WTC11 (cell line): ENCODE measurements around the gene SBF1. TPM values are rescaled to one million over a fixed set of nuclear protein-coding genes. Genes with fewer than 3 reads are reported as not detected.

Experiments
- ATAC-seq: fragments of 200-7000 bp; cut with Tn5 transposase; 2 replicates; pipeline ENCODE4 v1.10.0; 2021; ENCODE audit warnings: mild to moderate bottlenecking, moderate library complexity
- CTCF ChIA-PET: fragments of 300-600 bp; sonication (Branson Sonifier 250); formaldehyde crosslinking; loops from one replicate; lab custom pipeline; 2021; ENCODE audit warnings: antibody characterized with exemption; lab: Charles Lee
- POLR2A ChIA-PET: fragments of 350-600 bp; sonication (Branson Sonifier 250); formaldehyde crosslinking; loops from one replicate; lab custom pipeline; 2021; ENCODE audit warnings: antibody characterized with exemption; lab: Charles Lee
- DNase-seq: peaks from one replicate; pipeline ENCODE4 v3.0.0; 2021; ENCODE audit warnings: low spot score
- H3K27ac Mint-ChIP-seq: 2 replicates; pipeline ENCODE4 v1.8.0; 2021; ENCODE audit warnings: mixed read lengths
- H3K27me3 Mint-ChIP-seq: 2 replicates; pipeline ENCODE4 v1.8.0; 2021; ENCODE audit warnings: low read depth, mild to moderate bottlenecking, moderate library complexity, mixed read lengths
- H3K36me3 Mint-ChIP-seq: 2 replicates; pipeline ENCODE4 v1.8.0; 2021; ENCODE audit warnings: mixed read lengths
- H3K4me1 Mint-ChIP-seq: 2 replicates; pipeline ENCODE4 v1.8.0; 2022; ENCODE audit warnings: mixed read lengths
- H3K4me3 Mint-ChIP-seq: 2 replicates; pipeline ENCODE4 v1.8.0; 2021; ENCODE audit warnings: mild to moderate bottlenecking, moderate library complexity, mixed read lengths
- H3K9me3 Mint-ChIP-seq: 2 replicates; pipeline ENCODE4 v1.8.0; 2021; ENCODE audit warnings: mixed read lengths
- ARID4B ChIP-seq: sonication (generic); formaldehyde crosslinking; IDR thresholded peaks from 2 replicates; pipeline ENCODE4 v1.8.0; 2023; ENCODE audit warnings: missing genetic modification reagents, mild to moderate bottlenecking, borderline replicate concordance
- CDX4 ChIP-seq: fragments of 250-450 bp; sonication (Bioruptor Pico); IDR thresholded peaks from 2 replicates; pipeline ENCODE4 v1.9.0; 2021; ENCODE audit warnings: moderate library complexity, mild to moderate bottlenecking, inconsistent platforms, borderline replicate concordance
- GABPB1 ChIP-seq: sonication (generic); formaldehyde crosslinking; IDR thresholded peaks from 2 replicates; pipeline ENCODE4 v1.8.1; 2023; ENCODE audit warnings: mild to moderate bottlenecking, missing genetic modification reagents
- MAX ChIP-seq: sonication (generic); formaldehyde crosslinking; IDR thresholded peaks from 2 replicates; pipeline ENCODE4 v1.8.0; 2022; ENCODE audit warnings: mild to moderate bottlenecking, missing genetic modification reagents
- TEAD4 ChIP-seq: sonication (generic); formaldehyde crosslinking; IDR thresholded peaks from 2 replicates; pipeline ENCODE4 v1.8.0; 2022; ENCODE audit warnings: mild to moderate bottlenecking, missing genetic modification reagents
- USF1 ChIP-seq: sonication (generic); formaldehyde crosslinking; IDR thresholded peaks from 2 replicates; pipeline ENCODE4 v1.8.0; 2022; ENCODE audit warnings: mild to moderate bottlenecking, missing genetic modification reagents
- ZMAT4 ChIP-seq: fragments of 250-450 bp; sonication (Bioruptor Pico); IDR thresholded peaks from 2 replicates; pipeline ENCODE4 v1.9.0; 2021; ENCODE audit warnings: mild to moderate bottlenecking
- ZNF121 ChIP-seq: sonication (generic); formaldehyde crosslinking; IDR thresholded peaks from 2 replicates; pipeline ENCODE4 v1.8.0; 2023; ENCODE audit warnings: missing genetic modification reagents
- ZNF263 ChIP-seq: sonication (generic); formaldehyde crosslinking; IDR thresholded peaks from 2 replicates; pipeline ENCODE4 v1.8.1; 2022; ENCODE audit warnings: low read depth, mild to moderate bottlenecking, moderate library complexity, missing genetic modification reagents
- ZNF532 ChIP-seq: fragments of 250-450 bp; sonication (Bioruptor Pico); IDR thresholded peaks from 2 replicates; pipeline ENCODE4 v1.9.0; 2021; ENCODE audit warnings: mild to moderate bottlenecking, borderline replicate concordance
- total RNA-seq: library from RNA; stranded (reverse); gene quantifications from 3 replicates; pipeline ENCODE4 v1.2.3, GENCODE V29; 2021

SBF1 gene
- total RNA-seq, 1 experiment from 2014 or later: 108 TPM

GRCh38 chr22:50507991-50508884 is 33.4 kb upstream of the SBF1 start, which contains the start of gene NCAPH2 (continued):
- no peak for TF ChIP-seq ZMAT4
- TF ChIP-seq ZNF532: no peak
- TF ChIP-seq ZNF263 (CRISPR knock-in tag): no peak
- peak; percentile 90; the same call in 1 of the 2 replicates for TF ChIP-seq ARID4B
- no peak for TF ChIP-seq CDX4 (CRISPR knock-in tag)
- peak; percentile 82 for TF ChIP-seq GABPB1 (CRISPR knock-in tag)

- no peaks in the 10 kb centered on the region for H3K36me3 Mint-ChIP-seq
- TF ChIP-seq ARID4B (peak; percentile 38; the same call in 1 of the 2 replicates), USF1 (CRISPR knock-in tag) (no peak), ZNF121 (CRISPR knock-in tag) (no peak), TEAD4 (no peak), MAX (CRISPR knock-in tag) (0 out of 2 replicates have a peak, but pooled peaks have one; percentile 19)
- DNase-seq (peak; percentile 90), ATAC-seq (peak; percentile 81)
- no peaks in the 10 kb centered on the region for H3K27me3 Mint-ChIP-seq
- peak within 1 kb of the TSS; percentile 98 for H3K27ac Mint-ChIP-seq
- H3K9me3 Mint-ChIP-seq: no peaks in the 10 kb centered on the region
- H3K4me1 Mint-ChIP-seq: peaks cover 10% of the 10 kb centered on the region
- peak within 1 kb of the TSS; percentile 93 for H3K4me3 Mint-ChIP-seq
- ChIA-PET CTCF (interaction anchor here (0.6 to 3.0 kb wide), 23 partner anchors 10 to 448 kb away, joined by 3 to 60 read pairs (median 4); partner anchors contain the start of genes ARSA, SCO2 and SYCE3), POLR2A (interaction anchor here (0.7 to 1.3 kb wide), 3 partner anchors 18 to 75 kb away, joined by 3 to 13 read pairs (median 6); partner anchors contain the start of genes CHKB and SCO2)
These were observed 32.7 kb upstream of the SBF1 start, which contains the start of gene LMF2 for GRCh38 chr22:50507421-50507990. Gene LMF2 (minus strand): TSS chr22:50507702. CDS start chr22:50507675, 27 bp downstream.
